HG03045 (cell line): Measurements from ENCODE around the gene MAU2.

Experiments used
- ATAC-seq: cut with Tn5 transposase; IDR thresholded peaks from one replicate; pipeline ENCODE4 v1.9.1; 2021; ENCODE audit warnings: mild to moderate bottlenecking, moderate library complexity; ENCODE audit not compliant: unreplicated experiment

Gene MAU2

DNA sequence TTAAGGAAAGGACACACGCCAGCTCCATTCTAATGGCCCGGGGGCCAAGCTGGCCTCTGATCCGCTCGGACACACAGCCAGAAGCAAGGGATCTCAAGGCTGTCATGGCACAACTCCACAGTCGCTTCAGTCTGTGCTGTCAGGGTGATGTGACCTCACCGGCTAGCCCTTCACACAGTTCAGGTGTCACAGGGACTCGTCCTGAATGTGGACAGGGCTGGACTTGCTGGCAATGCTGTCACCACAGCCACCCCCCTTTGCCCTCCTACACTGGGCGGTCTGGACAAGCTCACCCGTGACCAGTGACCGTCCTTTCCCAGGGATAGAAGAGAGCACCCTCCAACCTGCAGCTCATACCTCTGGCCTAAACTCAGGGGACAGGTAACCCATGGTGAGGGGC lies 15.6 kb upstream of the MAU2 start:
- ATAC-seq, result no peak

GRCh38 chr19:19305696-19306095 lies 14.9 kb upstream of the MAU2 start:
- ATAC-seq, result no peak

GRCh38 chr19:19306191-19306590 lies 14.4 kb upstream of the MAU2 start:
- ATAC-seq, result no peak

GRCh38 chr19:19308373-19308772 lies 12.3 kb upstream of the MAU2 start:
- no peak for ATAC-seq

DNA sequence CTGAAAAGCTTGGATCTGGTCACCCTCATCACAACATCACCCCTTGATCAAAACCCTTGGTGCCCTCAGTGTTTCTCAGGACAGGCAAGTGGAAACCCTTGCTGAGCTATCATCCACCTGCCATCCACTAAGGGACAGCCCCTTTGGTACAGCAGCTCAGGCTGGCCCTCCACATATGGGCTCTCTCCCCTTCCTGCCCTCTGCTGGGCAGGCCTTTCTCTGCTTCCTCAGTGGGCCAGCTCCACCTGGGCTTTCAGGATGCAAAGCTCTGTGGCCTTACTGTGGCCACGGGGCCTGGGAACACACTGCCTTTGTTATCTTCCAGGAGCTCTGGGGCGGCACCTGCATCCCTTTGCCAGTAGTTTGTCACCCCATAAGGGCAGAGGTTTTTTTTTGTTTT lies 5.2 kb upstream of the MAU2 start:
- no peak for ATAC-seq

DNA sequence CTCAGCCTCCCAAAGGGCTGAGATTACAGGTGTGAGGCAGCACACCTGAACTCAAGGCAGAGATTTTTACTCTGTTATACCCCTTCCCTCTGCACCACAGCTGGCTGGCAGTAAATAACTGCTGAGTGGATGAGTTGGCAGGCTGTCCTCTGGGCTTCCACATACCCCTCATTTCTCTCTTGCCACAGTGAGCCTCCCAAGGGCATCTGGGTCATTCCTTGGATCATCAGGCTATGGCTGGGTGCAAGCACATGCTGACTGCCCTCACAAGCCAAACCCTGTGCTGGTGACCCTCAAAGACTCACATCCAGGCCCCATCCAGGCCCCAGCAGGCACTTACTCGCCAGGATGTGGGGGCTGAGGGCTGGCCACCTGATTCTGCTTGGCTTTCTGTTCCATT lies 4.5 kb upstream of the MAU2 start:
- ATAC-seq, result no peak

DNA sequence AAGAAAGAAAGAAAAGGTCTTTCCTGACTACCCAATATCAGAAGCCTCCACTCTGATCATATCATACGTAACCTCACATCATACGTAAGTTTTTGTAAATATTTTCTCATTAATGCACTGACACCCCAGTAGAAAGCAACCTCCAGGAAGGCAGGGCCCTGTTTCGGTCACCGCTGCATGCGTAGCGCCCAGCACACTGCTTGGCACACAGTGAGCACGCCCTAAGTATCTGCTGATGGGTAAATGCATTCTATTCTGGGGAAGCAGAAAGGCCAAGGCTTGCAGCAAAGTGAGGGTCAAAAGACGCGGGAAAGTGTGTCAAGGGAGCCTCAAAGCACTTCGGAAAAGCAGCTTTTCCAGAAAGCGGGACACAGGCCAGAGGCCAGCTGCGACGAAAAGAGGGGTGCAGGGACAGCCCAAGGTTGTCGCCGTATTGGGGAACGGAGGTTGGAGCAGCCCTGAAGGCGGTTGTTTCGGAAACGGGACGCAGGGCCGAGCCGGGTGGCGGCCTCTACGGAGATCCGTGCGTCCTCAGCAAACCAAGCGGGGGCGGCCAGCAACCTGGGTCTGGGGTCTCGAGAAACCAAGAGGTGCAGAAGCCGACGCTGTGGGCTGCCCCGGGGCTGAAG lies 783 bp upstream of the MAU2 start:
- ATAC-seq, result no peak

- no peak for ATAC-seq
These were observed 530 bp downstream of the MAU2 start for GRCh38 chr19:19321141-19321577.

DNA sequence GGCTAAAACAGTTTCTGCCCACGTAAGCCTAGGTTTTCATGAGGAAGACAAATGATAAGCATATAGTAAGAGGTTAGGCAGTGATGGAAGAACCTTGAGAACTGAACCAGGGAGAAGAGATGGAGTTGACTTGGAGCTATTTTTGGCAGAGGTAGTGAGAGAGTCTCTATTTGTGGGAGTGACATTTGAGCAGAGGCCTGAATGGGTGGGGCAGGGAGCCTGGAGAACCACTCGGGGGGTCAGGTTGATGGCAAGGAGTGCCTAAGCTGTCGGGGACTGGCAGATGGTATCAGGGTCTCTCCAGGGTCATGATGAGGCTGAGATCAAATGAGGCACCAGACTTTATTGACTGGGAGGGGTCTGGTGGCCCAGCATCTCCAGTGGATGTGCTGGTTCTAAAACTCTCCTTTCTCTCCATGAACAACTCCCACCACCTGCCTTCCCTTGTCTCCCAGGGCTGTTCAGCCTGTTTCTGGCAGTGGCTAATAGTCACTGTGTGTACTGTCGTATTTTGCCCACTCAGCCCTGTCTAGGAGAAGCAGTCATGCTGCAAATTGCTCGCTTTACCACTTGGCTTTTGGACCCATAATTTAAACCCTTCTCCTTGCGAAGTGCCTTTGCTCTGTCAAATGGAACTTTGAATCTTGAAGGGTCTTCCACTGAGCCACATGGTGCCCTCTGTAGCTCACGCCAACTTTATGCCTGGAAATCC lies 3.6 kb downstream of the MAU2 start:
- no peak for ATAC-seq

DNA sequence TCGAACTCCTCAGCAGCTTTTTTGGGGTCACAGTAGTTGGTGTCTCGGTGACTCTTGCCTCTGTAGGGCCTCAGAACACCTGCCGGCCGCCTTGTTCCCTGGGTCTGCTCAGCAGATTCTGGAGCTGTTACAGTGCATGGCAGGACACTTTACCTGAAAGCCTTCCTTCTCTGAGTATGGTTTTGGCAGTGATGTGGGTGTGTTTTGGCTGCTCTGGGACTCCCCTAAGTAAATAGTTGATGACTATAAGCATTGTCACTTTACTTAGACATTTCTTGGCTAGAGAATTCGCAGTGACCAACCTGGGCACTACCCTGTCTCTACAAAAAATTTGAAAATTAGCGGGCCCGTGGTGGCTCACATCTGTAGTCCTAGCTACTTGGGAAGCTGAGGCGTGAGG lies 7.0 kb downstream of the MAU2 start:
- no peak for ATAC-seq

- ATAC-seq, result no peak
These were observed 8.5 kb downstream of the MAU2 start for GRCh38 chr19:19329126-19329525.

GRCh38 chr19:19334063-19334988 lies 13.7 kb downstream of the MAU2 start:
- ATAC-seq, result no peak

DNA sequence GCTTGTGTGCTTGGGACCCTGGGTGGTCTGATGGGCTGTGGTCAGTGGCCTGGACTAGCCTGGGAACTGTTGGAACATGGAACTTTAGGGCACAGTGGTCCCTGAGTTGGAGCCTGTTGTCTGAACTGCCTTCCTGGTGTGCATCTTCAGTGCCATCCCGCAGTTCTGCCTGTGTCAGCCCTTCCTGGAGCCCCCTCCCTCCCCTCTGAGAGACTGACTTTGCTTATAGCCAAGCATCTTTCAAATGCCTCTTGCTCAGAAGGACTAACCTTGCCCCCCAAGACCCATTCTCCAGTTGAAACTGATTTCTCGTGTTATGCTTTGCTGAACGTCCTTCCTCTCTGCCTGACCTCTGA lies 14.3 kb downstream of the MAU2 start:
- no peak for ATAC-seq

- ATAC-seq, result no peak
These were observed 15.0 kb downstream of the MAU2 start for GRCh38 chr19:19335408-19336158.

DNA sequence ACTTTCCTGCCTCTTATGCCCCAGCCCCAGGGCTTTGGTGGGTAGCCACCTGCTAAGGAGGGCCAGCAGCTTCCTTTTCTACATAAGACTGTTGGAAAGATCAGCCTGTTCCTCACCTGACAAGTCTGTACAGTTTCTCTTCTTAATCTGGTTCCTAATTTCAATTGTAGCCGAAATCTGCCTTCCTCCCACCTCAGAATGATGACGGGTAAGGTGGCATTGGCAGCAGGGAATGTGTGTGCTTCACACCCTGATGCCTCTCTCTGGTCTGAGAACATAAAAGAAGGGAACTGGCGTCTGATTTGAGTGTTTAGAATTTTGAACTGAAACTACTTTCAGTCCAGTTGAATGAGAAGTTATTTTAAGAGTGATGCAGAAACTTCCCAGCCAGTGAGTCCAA lies 16.0 kb downstream of the MAU2 start:
- ATAC-seq, result no peak

GRCh38 chr19:19337120-19337519 lies 16.5 kb downstream of the MAU2 start:
- no peak for ATAC-seq

GRCh38 chr19:19338082-19338481 lies 17.5 kb downstream of the MAU2 start:
- no peak for ATAC-seq

DNA sequence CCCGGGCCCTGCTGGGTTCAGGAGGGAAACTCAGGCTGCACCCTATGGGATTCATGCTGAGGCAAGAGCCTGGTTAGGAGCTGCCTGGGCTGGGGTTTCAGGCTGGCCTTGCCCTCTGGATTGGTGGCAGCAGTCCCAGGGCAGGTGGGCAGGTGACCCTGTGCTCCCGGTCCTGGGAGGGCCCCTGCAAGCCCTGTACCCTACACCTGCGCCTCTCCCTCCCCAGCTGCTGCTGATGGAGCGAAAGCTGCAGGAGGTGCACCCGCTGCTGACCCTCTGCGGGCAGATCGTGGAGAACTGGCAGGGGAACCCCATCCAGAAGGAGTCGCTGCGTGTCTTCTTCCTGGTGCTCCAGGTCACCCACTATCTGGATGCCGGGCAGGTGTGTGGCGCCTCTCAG lies 20.4 kb downstream of the MAU2 start:
- no peak for ATAC-seq

- no peak for ATAC-seq
These were observed 21.7 kb downstream of the MAU2 start for GRCh38 chr19:19342086-19343015.

DNA sequence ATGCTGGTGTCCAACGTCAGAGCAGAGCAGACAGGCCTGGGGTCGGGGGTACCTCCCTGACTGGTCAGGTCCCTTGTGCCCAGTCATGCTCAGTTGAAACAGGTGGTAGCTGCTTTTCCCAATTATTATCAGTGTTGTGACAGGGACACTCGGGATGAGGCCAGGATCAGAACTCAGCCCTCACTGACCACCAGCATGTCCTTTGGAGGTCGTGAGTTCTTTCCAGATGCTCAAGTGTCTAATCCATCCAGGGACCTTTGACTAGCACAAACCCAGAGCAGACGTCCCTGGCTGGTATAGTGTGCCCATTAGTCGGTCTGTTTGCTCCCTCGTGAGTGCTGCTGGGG lies 22.4 kb downstream of the MAU2 start:
- no peak for ATAC-seq
